ENCODE data around the gene ASF1B.

The ASF1B gene

DNA sequence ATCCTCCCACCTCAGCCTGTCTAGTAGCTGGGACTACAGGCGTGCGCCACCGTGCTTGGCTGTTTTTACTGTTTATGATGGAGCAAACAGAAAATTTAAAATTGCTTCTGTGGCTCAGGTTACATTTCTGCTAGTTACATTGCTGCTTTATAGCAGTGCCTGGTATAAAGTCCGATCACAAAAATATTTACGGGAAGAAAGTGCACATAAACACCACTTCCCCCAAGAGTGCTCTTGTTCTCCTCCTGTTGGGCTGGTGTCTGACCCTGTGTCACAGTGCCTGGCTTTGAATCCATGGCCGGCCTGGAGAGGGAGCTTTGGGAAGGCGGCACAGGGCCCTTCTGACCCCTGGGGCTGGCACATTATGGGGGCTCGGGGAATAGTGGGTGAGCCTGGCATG lies 30.7 kb downstream of the ASF1B start:
- Histone ChIP-seq H2AFZ (ENCODE audit: low read length) (no peak overlapping the region), H3K27ac (ENCODE audit: low read length) (no peak overlapping the region), H3K79me2 (ENCODE audit: low read length) (peaks cover 7% of the 10 kb centered on the region; the same call in 1 of the 2 replicates), H3K4me3 (ENCODE audit: low read length) (no peak overlapping the region), H3K4me2 (ENCODE audit: low read depth, low read length) (no peak overlapping the region), H3K9ac (ENCODE audit: low read length) (no peak overlapping the region), H3K27me3 (replicated peaks; ENCODE audit: insufficient read depth, low read length) (no peaks in the 10 kb centered on the region), H3K4me1 (ENCODE audit: low read length) (peaks cover 19% of the 10 kb centered on the region), H3K36me3 (replicated peaks; ENCODE audit: insufficient read depth, low read length) (no peaks in the 10 kb centered on the region), H3F3A (ENCODE audit: insufficient read depth, low read length) (peaks cover 22% of the 10 kb centered on the region), H3K9me3 (replicated peaks; ENCODE audit: insufficient read depth, low read length) (no peaks in the 10 kb centered on the region), H3K9me2 (replicated peaks; ENCODE audit: insufficient read depth, low read length) (no peaks in the 10 kb centered on the region), H4K20me1 (ENCODE audit: insufficient read depth, low read length) (no peaks in the 10 kb centered on the region)
- DNase-seq, result no peak
- TF ChIP-seq EZH2 (optimal IDR thresholded peaks at IDR 0.05; ENCODE audit: low read depth, low read length) (no peak), EZH2phosphoT487 (IDR thresholded peaks at IDR 0.05; ENCODE audit: low read length) (no peak)
- TF ChIP-seq, protein P1, sequence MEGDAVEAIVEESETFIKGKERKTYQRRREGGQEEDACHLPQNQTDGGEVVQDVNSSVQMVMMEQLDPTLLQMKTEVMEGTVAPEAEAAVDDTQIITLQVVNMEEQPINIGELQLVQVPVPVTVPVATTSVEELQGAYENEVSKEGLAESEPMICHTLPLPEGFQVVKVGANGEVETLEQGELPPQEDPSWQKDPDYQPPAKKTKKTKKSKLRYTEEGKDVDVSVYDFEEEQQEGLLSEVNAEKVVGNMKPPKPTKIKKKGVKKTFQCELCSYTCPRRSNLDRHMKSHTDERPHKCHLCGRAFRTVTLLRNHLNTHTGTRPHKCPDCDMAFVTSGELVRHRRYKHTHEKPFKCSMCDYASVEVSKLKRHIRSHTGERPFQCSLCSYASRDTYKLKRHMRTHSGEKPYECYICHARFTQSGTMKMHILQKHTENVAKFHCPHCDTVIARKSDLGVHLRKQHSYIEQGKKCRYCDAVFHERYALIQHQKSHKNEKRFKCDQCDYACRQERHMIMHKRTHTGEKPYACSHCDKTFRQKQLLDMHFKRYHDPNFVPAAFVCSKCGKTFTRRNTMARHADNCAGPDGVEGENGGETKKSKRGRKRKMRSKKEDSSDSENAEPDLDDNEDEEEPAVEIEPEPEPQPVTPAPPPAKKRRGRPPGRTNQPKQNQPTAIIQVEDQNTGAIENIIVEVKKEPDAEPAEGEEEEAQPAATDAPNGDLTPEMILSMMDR (IDR thresholded peaks at IDR 0.05; ENCODE audit: low read length), result no peak

DNA sequence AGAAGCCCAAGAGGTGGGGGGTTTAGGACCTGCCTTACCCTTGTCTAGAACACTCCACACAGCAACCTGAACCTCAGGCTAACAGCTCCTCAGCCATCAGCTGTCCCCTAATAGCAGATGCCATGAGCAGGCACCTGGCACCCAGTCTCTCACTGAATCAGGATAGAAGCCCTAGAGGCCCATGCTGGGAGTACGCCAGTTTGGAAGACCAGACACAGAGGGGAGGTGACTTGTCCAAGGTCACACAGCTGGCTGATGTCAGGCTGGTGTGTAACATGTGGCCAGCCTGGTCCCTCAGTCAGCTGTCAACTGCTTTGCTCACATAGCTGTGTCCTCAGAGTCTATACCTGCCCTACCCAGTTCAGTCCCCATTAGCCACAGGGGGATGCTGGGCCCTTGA lies 33.1 kb downstream of the ASF1B start:
- Histone ChIP-seq H3K27me3 (replicated peaks; ENCODE audit: insufficient read depth, low read length) (no peaks in the 10 kb centered on the region), H3K27ac (ENCODE audit: low read length) (peak overlapping the region; percentile 78), H4K20me1 (ENCODE audit: insufficient read depth, low read length) (no peaks in the 10 kb centered on the region), H3K9me2 (replicated peaks; ENCODE audit: insufficient read depth, low read length) (no peaks in the 10 kb centered on the region), H3F3A (ENCODE audit: insufficient read depth, low read length) (peaks cover 22% of the 10 kb centered on the region), H3K36me3 (replicated peaks; ENCODE audit: insufficient read depth, low read length) (no peaks in the 10 kb centered on the region), H3K4me3 (ENCODE audit: low read length) (0 out of 2 replicates have a peak overlapping the region, but pooled peaks have one; percentile 25), H2AFZ (ENCODE audit: low read length) (0 out of 2 replicates have a peak overlapping the region, but pooled peaks have one; percentile 57), H3K4me1 (ENCODE audit: low read length) (peaks cover 19% of the 10 kb centered on the region), H3K9ac (ENCODE audit: low read length) (peak overlapping the region; percentile 38; the same call in 1 of the 2 replicates), H3K4me2 (ENCODE audit: low read depth, low read length) (peak overlapping the region; percentile 73), H3K9me3 (replicated peaks; ENCODE audit: insufficient read depth, low read length) (no peaks in the 10 kb centered on the region), H3K79me2 (ENCODE audit: low read length) (no peaks in the 10 kb centered on the region)
- DNase-seq, result peak; percentile 62
- TF ChIP-seq EZH2 (optimal IDR thresholded peaks at IDR 0.05; ENCODE audit: low read depth, low read length), result no peak
- TF ChIP-seq, protein P1 (IDR thresholded peaks at IDR 0.05; ENCODE audit: low read length), result peak; percentile 33

DNA sequence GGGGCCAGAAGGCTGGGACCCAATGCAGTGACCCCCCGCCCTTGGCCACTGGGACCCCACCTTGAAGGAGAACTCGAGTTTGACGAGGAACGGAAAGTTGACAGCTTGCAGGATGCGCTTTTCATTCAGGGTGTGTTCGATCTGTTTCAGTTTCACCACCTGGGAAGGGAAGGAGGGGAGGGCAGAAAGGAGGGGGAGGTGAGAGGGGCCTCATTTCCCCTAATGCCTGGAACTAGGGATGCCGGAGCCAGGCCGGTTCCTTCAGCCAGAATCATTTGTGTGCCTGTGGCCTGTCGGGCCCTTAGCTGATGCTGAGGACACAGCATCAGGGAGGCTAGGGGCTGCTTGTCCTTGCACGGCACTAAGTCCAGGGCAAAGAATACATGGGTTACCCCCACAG lies 33.6 kb downstream of the ASF1B start:
- peak overlapping the region; percentile 73 for H3K4me2 ChIP-seq (ENCODE audit: low read depth, low read length)
- no peaks in the 10 kb centered on the region for H3K79me2 ChIP-seq (ENCODE audit: low read length)
- no peaks in the 10 kb centered on the region for H3K9me2 ChIP-seq (replicated peaks; ENCODE audit: insufficient read depth, low read length)
- no peaks in the 10 kb centered on the region for H3K27me3 ChIP-seq (replicated peaks; ENCODE audit: insufficient read depth, low read length)
- H4K20me1 ChIP-seq (ENCODE audit: insufficient read depth, low read length), result no peaks in the 10 kb centered on the region
- H3K4me3 ChIP-seq (ENCODE audit: low read length), result peak overlapping the region; percentile 25
- peak overlapping the region; percentile 78 for H3K27ac ChIP-seq (ENCODE audit: low read length)
- no peaks in the 10 kb centered on the region for H3K9me3 ChIP-seq (replicated peaks; ENCODE audit: insufficient read depth, low read length)
- peaks cover 19% of the 10 kb centered on the region for H3K4me1 ChIP-seq (ENCODE audit: low read length)
- H2AFZ ChIP-seq (ENCODE audit: low read length), result peak overlapping the region; percentile 57
- H3F3A ChIP-seq (ENCODE audit: insufficient read depth, low read length), result peaks cover 22% of the 10 kb centered on the region
- TF ChIP-seq, protein P1 (IDR thresholded peaks at IDR 0.05; ENCODE audit: low read length), result no peak
- no peak for TF ChIP-seq EZH2 (optimal IDR thresholded peaks at IDR 0.05; ENCODE audit: low read depth, low read length)
- no peak for TF ChIP-seq EZH2phosphoT487 (IDR thresholded peaks at IDR 0.05; ENCODE audit: low read length)
- peak overlapping the region; percentile 38 for H3K9ac ChIP-seq (ENCODE audit: low read length)
- no peaks in the 10 kb centered on the region for H3K36me3 ChIP-seq (replicated peaks; ENCODE audit: insufficient read depth, low read length)
- DNase-seq, result peak; percentile 40

All from MM.1S (cell line).